Keratinocyte (primary cell): Measurements from ENCODE around the gene GPR158.

Source experiments
- EZH2 ChIP-seq: IDR thresholded peaks from one replicate; pipeline ENCODE4 v1.6.1; 2012; ENCODE audit warnings: inconsistent platforms, mild to moderate bottlenecking, low read length, moderate library complexity
- TF ChIP-seq, protein P1 (sequence below), 3 experiments: IDR thresholded peaks in 1 of 3; conservative IDR thresholded peaks in 1 of 3; optimal IDR thresholded peaks in 1 of 3; 2 replicates in 2 of 3; 3 replicates in 1 of 3; pipeline versions ENCODE3 to v1.5.1; 2011; ENCODE audit warnings: low read length in 3 of 3, mild to moderate bottlenecking in 3 of 3, moderate library complexity in 2 of 3, control low read depth in 1 of 3, inconsistent platforms in 1 of 3; ENCODE audit not compliant: insufficient read depth in 2 of 3; ENCODE audit errors: extremely low read depth in 1 of 3

GRCh38 chr10:25532213-25532612, 357.4 kb downstream of the GPR158 start:
- TF ChIP-seq, protein P1, sequence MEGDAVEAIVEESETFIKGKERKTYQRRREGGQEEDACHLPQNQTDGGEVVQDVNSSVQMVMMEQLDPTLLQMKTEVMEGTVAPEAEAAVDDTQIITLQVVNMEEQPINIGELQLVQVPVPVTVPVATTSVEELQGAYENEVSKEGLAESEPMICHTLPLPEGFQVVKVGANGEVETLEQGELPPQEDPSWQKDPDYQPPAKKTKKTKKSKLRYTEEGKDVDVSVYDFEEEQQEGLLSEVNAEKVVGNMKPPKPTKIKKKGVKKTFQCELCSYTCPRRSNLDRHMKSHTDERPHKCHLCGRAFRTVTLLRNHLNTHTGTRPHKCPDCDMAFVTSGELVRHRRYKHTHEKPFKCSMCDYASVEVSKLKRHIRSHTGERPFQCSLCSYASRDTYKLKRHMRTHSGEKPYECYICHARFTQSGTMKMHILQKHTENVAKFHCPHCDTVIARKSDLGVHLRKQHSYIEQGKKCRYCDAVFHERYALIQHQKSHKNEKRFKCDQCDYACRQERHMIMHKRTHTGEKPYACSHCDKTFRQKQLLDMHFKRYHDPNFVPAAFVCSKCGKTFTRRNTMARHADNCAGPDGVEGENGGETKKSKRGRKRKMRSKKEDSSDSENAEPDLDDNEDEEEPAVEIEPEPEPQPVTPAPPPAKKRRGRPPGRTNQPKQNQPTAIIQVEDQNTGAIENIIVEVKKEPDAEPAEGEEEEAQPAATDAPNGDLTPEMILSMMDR (optimal IDR thresholded peaks at IDR 0.05 in 1 of 3, IDR thresholded peaks at IDR 0.05 in 1 of 3, conservative IDR thresholded peaks at IDR 0.05 in 1 of 3; ENCODE audit: extremely low read depth in 1 of 3, insufficient read depth in 2 of 3, low read length in 3 of 3) = no peak
- no peak for TF ChIP-seq EZH2
